Caco-2 (cell line): ENCODE measurements around the gene USP43. TPM values are rescaled to one million over a fixed set of nuclear protein-coding genes. Genes with fewer than 3 reads are reported as not detected.

ENCODE experiments used
- BruUV-seq: library from RNA; stranded (reverse); fragments of 400-500 nt; replicated peaks from 2 replicates; lab custom pipeline; 2021; lab: Mats Ljungman, UMichigan
- CTCF ChIA-PET: fragments of 300-600 bp; sonication (Branson Sonifier 250); formaldehyde crosslinking; loops from one replicate; lab custom pipeline; 2022; ENCODE audit warnings: antibody characterized with exemption; lab: Charles Lee
- POLR2A ChIA-PET: fragments of 300-600 bp; sonication (Branson Sonifier 250); formaldehyde crosslinking; loops from one replicate; lab custom pipeline; 2022; ENCODE audit warnings: antibody characterized with exemption; lab: Charles Lee
- DNase-seq, 2 experiments: peaks; one replicate each; pipeline versions ENCODE4 v3.0.0 to v3.0.0-alpha.2; 2020 to 2022
- H3K27me3 ChIP-seq: replicated peaks from 2 replicates; pipeline ENCODE4 v1.6.0; 2011; ENCODE audit warnings: low read length; ENCODE audit not compliant: control insufficient read depth, insufficient read depth
- H3K36me3 ChIP-seq: 2 replicates; pipeline ENCODE4 v1.5.1; 2011; ENCODE audit warnings: low read length; ENCODE audit not compliant: control insufficient read depth, insufficient read depth
- H3K4me1 ChIP-seq: fragments of 250-450 bp; sonication (Bioruptor Pico); 2 replicates; pipeline ENCODE4 v1.5.1; 2020; ENCODE audit warnings: mild to moderate bottlenecking
- H3K4me3 ChIP-seq: 2 replicates; pipeline ENCODE4 v1.5.1; 2011; ENCODE audit warnings: low read depth, mild to moderate bottlenecking, control low read depth, low read length
- H3K9me3 ChIP-seq: fragments of 250-450 bp; sonication (Bioruptor Pico); 2 replicates; pipeline ENCODE4 v1.5.1; 2020; ENCODE audit warnings: mild to moderate bottlenecking, moderate library complexity
- H3K27ac Mint-ChIP-seq: one replicate; pipeline ENCODE4 v1.8.0; 2022; ENCODE audit warnings: mixed read lengths; ENCODE audit not compliant: unreplicated experiment
- H3K27me3 Mint-ChIP-seq: one replicate; pipeline ENCODE4 v1.8.0; 2022; ENCODE audit warnings: mixed read lengths; ENCODE audit not compliant: insufficient read depth, unreplicated experiment
- H3K36me3 Mint-ChIP-seq: one replicate; pipeline ENCODE4 v1.8.0; 2022; ENCODE audit warnings: mild to moderate bottlenecking, mixed read lengths; ENCODE audit not compliant: insufficient read depth, unreplicated experiment
- H3K4me1 Mint-ChIP-seq: one replicate; pipeline ENCODE4 v1.8.0; 2022; ENCODE audit warnings: low read depth, mixed read lengths; ENCODE audit not compliant: unreplicated experiment
- H3K4me3 Mint-ChIP-seq: one replicate; pipeline ENCODE4 v1.8.0; 2022; ENCODE audit warnings: mild to moderate bottlenecking, moderate library complexity, mixed read lengths; ENCODE audit not compliant: unreplicated experiment
- H3K9me3 Mint-ChIP-seq: one replicate; pipeline ENCODE4 v1.8.0; 2022; ENCODE audit warnings: mixed read lengths; ENCODE audit not compliant: unreplicated experiment
- intact Hi-C: fragments of 100-400 bp; cut with micrococcal nuclease; formaldehyde crosslinking; loops from one replicate; pipeline ENCODE4 v1.10.0; 2022; ENCODE audit not compliant: unreplicated experiment
- total RNA-seq: library from RNA; stranded (reverse); gene quantifications from 2 replicates; pipeline ENCODE4 v1.2.3, GENCODE V29; 2022
- TF ChIP-seq, protein P1 (sequence below), 2 experiments: fragments of 200-600 bp in 1 of 2; IDR thresholded peaks; 1 replicate in 1 of 2; 2 replicates in 1 of 2; pipeline versions ENCODE4 v1.5.1 to v1.8.0; 2011 to 2022; ENCODE audit warnings: antibody characterized with exemption in 1 of 2, control low read depth in 1 of 2, inconsistent platforms in 1 of 2, low read depth in 1 of 2, low read length in 1 of 2, mild to moderate bottlenecking in 1 of 2, moderate library complexity in 1 of 2; ENCODE audit not compliant: insufficient read depth in 1 of 2, severe bottlenecking in 1 of 2, unreplicated experiment in 1 of 2

Gene USP43
- total RNA-seq, 1 experiment from 2014 or later = 6.0 TPM

GRCh38 chr17:9700754-9701476 is 55.6 kb downstream of the USP43 start:
- Histone ChIP-seq H3K27me3 (no peaks in the 10 kb centered on the region), H3K9me3 (no peaks in the 10 kb centered on the region), H3K4me1 (no peaks in the 10 kb centered on the region), H3K4me3 (no peak overlapping the region), H3K36me3 (no peaks in the 10 kb centered on the region; the same call in 1 of the 2 replicates)
- no peaks in the 10 kb centered on the region for H3K9me3 Mint-ChIP-seq
- CTCF ChIA-PET = no interaction called here
- H3K4me1 Mint-ChIP-seq = no peaks in the 10 kb centered on the region
- intact Hi-C loops = no loop called here
- DNase-seq = no peak
- TF ChIP-seq, protein P1, sequence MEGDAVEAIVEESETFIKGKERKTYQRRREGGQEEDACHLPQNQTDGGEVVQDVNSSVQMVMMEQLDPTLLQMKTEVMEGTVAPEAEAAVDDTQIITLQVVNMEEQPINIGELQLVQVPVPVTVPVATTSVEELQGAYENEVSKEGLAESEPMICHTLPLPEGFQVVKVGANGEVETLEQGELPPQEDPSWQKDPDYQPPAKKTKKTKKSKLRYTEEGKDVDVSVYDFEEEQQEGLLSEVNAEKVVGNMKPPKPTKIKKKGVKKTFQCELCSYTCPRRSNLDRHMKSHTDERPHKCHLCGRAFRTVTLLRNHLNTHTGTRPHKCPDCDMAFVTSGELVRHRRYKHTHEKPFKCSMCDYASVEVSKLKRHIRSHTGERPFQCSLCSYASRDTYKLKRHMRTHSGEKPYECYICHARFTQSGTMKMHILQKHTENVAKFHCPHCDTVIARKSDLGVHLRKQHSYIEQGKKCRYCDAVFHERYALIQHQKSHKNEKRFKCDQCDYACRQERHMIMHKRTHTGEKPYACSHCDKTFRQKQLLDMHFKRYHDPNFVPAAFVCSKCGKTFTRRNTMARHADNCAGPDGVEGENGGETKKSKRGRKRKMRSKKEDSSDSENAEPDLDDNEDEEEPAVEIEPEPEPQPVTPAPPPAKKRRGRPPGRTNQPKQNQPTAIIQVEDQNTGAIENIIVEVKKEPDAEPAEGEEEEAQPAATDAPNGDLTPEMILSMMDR (IDR thresholded peaks at IDR 0.05; ENCODE audit: insufficient read depth in 1 of 2, low read depth in 1 of 2, low read length in 1 of 2, severe bottlenecking in 1 of 2, unreplicated experiment in 1 of 2) = no peak
- H3K27me3 Mint-ChIP-seq = no peaks in the 10 kb centered on the region
- no TSS peak for BruUV-seq
- POLR2A ChIA-PET = no interaction called here
- no peak overlapping the region for H3K27ac Mint-ChIP-seq
- H3K4me3 Mint-ChIP-seq = no peak overlapping the region
- peaks cover 21% of the 10 kb centered on the region for H3K36me3 Mint-ChIP-seq

GRCh38 chr17:9702482-9702881 is 57.2 kb downstream of the USP43 start:
- DNase-seq = no peak
- Histone ChIP-seq H3K36me3 (no peaks in the 10 kb centered on the region; the same call in 1 of the 2 replicates), H3K4me3 (no peak overlapping the region), H3K27me3 (no peaks in the 10 kb centered on the region), H3K9me3 (no peaks in the 10 kb centered on the region), H3K4me1 (no peaks in the 10 kb centered on the region)
- no TSS peak for BruUV-seq
- POLR2A ChIA-PET = no interaction called here
- Mint-ChIP-seq H3K36me3 (peaks cover 10% of the 10 kb centered on the region), H3K4me3 (no peak overlapping the region), H3K9me3 (no peaks in the 10 kb centered on the region), H3K27ac (no peak overlapping the region), H3K27me3 (no peaks in the 10 kb centered on the region), H3K4me1 (no peaks in the 10 kb centered on the region)
- TF ChIP-seq, protein P1 (IDR thresholded peaks at IDR 0.05; ENCODE audit: insufficient read depth in 1 of 2, low read depth in 1 of 2, low read length in 1 of 2, severe bottlenecking in 1 of 2, unreplicated experiment in 1 of 2) = no peak
- intact Hi-C loops = no loop called here
- CTCF ChIA-PET = no interaction called here

GRCh38 chr17:9702914-9703780 is 57.8 kb downstream of the USP43 start:
- BruUV-seq = no TSS peak
- TF ChIP-seq, protein P1 (IDR thresholded peaks at IDR 0.05; ENCODE audit: insufficient read depth in 1 of 2, low read depth in 1 of 2, low read length in 1 of 2, severe bottlenecking in 1 of 2, unreplicated experiment in 1 of 2) = no peak
- ChIA-PET CTCF (no interaction called here), POLR2A (no interaction called here)
- DNase-seq = no peak
- Mint-ChIP-seq H3K36me3 (peaks cover 11% of the 10 kb centered on the region), H3K9me3 (no peaks in the 10 kb centered on the region), H3K27ac (no peak overlapping the region), H3K4me3 (no peak overlapping the region), H3K4me1 (no peaks in the 10 kb centered on the region), H3K27me3 (no peaks in the 10 kb centered on the region)
- no peaks in the 10 kb centered on the region for H3K9me3 ChIP-seq
- intact Hi-C loops = no loop called here
- H3K4me1 ChIP-seq = no peaks in the 10 kb centered on the region
- no peaks in the 10 kb centered on the region for H3K27me3 ChIP-seq
- H3K36me3 ChIP-seq = no peaks in the 10 kb centered on the region; the same call in 1 of the 2 replicates
- no peak overlapping the region for H3K4me3 ChIP-seq
